GM19035 (cell line): ENCODE measurements around the gene CDX2.
A peak's percentile ranks its signal among the peaks of the same experiment; 100 is the strongest.
"Not testable (repeated sequence)": the region's sequence is repeated elsewhere in the genome, so short reads cannot be mapped to it uniquely, and the experiment has no call there.

Experiments used
- ATAC-seq: cut with Tn5 transposase; IDR thresholded peaks from one replicate; pipeline ENCODE4 v1.9.1; 2021; ENCODE audit not compliant: unreplicated experiment

The CDX2 gene, protein sequence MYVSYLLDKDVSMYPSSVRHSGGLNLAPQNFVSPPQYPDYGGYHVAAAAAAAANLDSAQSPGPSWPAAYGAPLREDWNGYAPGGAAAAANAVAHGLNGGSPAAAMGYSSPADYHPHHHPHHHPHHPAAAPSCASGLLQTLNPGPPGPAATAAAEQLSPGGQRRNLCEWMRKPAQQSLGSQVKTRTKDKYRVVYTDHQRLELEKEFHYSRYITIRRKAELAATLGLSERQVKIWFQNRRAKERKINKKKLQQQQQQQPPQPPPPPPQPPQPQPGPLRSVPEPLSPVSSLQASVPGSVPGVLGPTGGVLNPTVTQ

DNA sequence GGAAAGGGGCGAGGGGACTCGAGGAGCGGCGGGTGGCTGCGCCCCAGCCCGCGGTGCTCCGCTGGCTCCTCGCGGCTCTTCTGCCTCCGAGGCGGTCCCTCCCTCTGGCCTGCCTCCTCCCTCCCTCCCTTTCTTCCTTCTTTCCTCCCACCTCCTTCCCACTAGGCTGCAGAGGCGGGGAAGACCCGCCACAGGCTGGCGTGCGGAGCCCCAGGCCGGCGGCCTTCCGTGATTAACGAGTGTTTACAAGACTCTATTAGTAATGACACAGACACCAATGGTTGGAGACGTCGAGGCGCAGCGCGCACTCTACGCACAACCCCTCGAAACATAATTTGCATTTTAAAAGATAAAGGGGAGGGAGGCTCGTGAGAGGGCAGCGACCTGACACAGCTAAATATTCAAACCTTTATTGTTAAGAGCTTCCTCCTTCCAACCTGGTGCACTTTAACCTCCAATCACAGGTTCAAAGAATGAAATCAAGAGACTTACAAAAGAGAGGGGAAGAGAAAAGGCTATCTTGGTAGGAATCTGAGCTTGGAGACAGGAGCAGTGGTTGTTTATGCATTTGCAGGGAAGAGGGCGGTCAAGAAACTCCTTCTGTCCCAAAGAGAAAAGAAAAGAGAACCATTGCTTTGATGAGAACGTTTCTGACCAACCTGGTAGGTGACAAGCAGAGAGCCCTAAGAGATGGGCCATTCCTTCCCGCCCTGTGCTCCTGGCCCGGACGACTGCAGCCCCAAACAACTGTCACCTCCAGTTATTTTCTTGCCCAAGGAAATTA lies at the start of gene CDX2:
TSS of gene CDX2 (minus strand) at position 234 of the 784 bp plus-strand sequence. CDS start 309 bp downstream, outside the sequence.
- no peak for ATAC-seq

DNA sequence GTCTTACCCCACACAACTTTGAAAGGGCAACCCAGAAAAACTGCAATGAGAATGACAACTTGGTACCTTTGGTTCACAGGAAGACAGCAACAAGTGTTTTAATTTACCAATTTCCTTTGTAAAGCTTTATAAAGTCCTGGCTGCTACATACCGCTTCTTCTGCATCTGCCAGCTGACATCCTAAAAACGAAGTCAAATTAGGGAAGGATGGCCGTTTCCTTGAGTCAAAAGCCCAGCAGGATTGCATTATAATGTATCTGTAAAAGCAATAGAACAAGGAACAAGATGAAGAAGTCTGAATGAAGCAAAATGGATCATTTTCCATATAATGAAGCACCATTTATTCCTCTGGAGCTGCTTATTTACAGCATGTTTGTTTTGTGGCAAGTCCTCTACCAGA lies 45.2 kb upstream of the CDX2 start:
- ATAC-seq = no peak

DNA sequence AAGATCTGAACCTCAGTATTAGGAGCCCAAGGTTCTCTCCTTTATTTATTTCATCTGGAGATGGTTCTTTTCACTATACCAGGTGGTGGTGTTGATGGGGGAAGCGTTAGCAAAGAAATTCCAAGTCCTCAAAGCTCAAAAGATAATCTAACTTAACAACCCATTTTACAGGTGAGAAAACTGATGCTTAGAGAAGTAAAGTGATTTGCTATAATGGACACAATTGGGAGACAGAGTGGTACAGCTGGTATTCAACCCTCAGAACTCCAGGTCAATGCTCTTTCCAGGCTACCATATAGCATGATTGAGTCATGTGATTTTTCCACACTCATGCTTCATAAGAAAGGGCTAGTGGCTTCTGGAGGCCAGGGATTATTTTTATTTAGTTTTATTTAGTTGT lies 44.4 kb upstream of the CDX2 start:
- ATAC-seq = no peak

- peak; percentile 89 for ATAC-seq
Measured at GRCh38 chr13:28012896-28013295, 43.8 kb upstream of the CDX2 start.

DNA sequence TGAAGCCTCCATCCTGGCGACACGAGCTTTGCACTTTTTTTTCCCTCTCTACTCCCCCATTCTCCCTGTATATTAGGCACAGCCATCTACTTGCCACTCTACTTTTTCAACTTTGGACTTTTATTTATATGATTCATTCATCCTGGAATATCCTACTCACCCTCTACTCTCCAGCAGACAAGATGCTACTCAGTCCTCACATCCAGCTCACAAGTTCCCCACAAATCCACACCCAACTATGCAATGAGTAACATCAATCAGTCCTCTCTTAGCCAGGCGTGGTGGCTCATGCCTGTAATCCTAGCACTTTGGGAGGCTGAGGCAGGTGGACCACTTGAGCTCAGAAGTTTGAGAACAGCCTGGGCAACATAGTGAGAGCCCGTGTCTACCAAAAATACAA lies 43.3 kb upstream of the CDX2 start:
- no peak for ATAC-seq

GRCh38 chr13:28010046-28010445 lies 40.9 kb upstream of the CDX2 start:
- no peak for ATAC-seq

- ATAC-seq = not testable (repeated sequence)
Measured at GRCh38 chr13:28005016-28005415, 35.9 kb upstream of the CDX2 start.

- no peak for ATAC-seq
Measured at GRCh38 chr13:28002886-28003698, 34.0 kb upstream of the CDX2 start.

DNA sequence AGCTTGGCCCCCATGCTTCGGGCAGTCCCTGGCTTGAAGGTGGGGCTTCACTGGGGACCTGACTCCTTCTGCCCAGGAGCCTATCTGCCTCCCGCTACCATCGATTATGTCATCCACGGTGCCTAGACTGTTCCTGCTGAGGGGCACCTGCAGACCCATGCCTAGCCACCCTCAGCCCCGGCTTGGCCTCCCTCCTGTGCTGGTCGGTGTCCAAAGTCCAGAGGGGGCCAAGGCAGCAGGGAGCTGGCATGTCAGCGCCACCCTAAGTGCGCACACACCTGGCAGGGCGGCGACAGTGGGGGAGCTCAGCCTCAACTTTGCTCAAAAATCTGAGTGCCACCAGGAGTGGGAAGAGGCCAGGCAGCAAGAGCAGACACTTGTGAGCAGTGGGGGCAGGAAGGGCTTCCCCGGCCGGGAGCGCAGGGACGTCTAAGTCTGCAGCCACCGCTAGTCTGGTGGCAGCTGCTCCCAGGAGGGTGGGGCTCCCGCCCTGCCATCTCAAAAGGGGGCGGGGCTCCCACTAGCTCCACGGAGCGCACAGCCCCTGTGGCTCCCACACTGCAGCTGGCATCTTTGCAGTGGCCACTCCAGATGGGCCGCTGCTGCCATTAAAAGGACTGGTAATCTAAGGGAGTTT lies 32.8 kb upstream of the CDX2 start:
- no peak for ATAC-seq

- no peak for ATAC-seq
Measured at GRCh38 chr13:28001049-28001448, 31.9 kb upstream of the CDX2 start.

GRCh38 chr13:28000567-28000966 lies 31.5 kb upstream of the CDX2 start:
- ATAC-seq = no peak

GRCh38 chr13:27997904-27998522 lies 28.9 kb upstream of the CDX2 start:
- ATAC-seq = no peak

DNA sequence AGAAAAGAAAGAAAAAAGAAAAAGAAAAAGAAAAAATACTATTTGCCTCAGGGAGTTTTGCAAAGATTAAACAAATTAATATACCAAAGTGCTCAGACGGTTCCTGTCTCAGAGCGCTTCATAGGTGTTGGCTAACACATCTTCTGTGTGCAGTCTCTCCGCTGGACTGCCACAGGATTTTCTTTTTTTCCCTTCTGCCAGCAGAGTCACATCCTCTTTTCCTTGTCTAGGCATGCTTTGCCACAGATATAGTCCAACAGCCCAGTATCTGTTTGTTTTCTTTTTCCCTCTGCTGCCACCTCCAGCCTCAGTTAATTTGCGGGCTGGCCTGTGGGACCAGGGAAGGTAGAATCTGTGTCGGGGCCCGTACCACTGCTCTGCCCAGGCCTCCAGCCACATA lies 22.8 kb upstream of the CDX2 start:
- ATAC-seq = no peak

GRCh38 chr13:27988520-27988919 lies 19.4 kb upstream of the CDX2 start, which contains the start of gene URAD:
TSS of gene URAD (minus strand) at chr13:27988693. CDS start at chr13:27988637, 56 bp downstream.
- ATAC-seq = no peak

GRCh38 chr13:27985600-27985999 lies 16.5 kb upstream of the CDX2 start:
- no peak for ATAC-seq

DNA sequence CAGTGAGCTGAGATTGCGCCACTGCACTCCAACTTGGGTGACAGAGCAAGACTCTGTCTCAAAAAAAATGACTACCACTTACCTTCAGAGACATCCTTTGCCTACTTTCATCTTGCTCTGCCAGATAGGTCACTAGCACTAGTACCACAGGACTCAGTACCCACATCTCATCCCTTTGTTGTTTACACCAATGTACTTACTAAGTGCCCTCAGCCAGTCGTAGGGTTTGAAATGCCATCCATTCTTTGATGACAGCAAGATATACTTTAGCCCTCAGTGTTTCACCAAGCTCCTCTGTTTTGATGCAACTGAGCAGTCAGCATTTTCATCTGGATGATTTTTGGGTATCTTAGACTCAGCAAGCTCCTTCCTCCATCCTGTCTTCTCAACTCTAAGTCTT lies 13.2 kb upstream of the CDX2 start:
- no peak for ATAC-seq

GRCh38 chr13:27981006-27981708 lies 12.0 kb upstream of the CDX2 start:
- no peak for ATAC-seq

GRCh38 chr13:27980280-27980998 lies 11.3 kb upstream of the CDX2 start:
- ATAC-seq = no peak

DNA sequence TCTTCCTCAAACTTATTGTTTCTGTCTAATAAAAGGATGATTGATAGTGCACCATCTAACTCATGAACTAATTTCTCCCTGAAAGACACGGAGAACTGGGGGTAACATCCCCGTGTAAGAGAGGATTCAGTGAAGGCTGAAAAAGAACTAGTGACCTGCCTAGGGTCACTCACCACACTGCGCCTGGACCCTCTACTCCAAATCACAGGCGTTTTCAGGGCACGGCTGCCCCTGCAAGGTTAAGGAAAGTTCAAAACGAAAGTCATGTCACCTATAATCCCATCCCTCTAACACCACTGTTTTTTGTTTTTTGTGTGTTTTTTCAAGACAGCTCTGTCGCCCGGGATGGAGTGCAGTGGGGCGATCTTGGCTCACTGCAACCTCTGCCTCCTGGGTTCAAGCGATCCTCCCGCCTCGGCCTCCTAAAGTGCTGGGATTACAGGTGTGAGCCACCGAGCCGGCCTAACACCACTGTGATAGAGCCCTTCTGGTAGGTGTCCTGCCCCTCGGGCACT lies 10.7 kb upstream of the CDX2 start:
- ATAC-seq = no peak
